A673 (cell line): ENCODE measurements around the gene DDX41. TPM values are rescaled to one million over a fixed set of nuclear protein-coding genes. Genes with fewer than 3 reads are reported as not detected.
A peak's percentile ranks its signal among the peaks of the same experiment; 100 is the strongest.

Source experiments
- BruUV-seq: library from RNA; stranded (reverse); fragments of 400-500 nt; replicated peaks from 2 replicates; lab custom pipeline; 2021; lab: Mats Ljungman, UMichigan
- CTCF ChIA-PET: fragments of 300-600 bp; sonication (Branson Sonifier 250); formaldehyde crosslinking; loops from one replicate; lab custom pipeline; 2022; ENCODE audit warnings: antibody characterized with exemption; lab: Charles Lee
- POLR2A ChIA-PET: fragments of 300-600 bp; sonication (Branson Sonifier 250); formaldehyde crosslinking; loops from one replicate; lab custom pipeline; 2022; ENCODE audit warnings: antibody characterized with exemption; ENCODE audit not compliant: low non-redundant PET; lab: Charles Lee
- DNase-seq: peaks from one replicate; pipeline ENCODE4 v3.0.0-alpha.2; 2015; ENCODE audit warnings: low spot score
- H3K27ac ChIP-seq: fragments of 200-600 bp; sonication (generic); 2 replicates; pipeline ENCODE4 v1.5.1; 2016; ENCODE audit warnings: mixed run types, low read depth, mild to moderate bottlenecking, mixed read lengths, antibody characterized with exemption, low read length; ENCODE audit not compliant: poor library complexity, severe bottlenecking
- H3K27me3 ChIP-seq: fragments of 200-600 bp; sonication (generic); replicated peaks from 2 replicates; pipeline ENCODE4 v1.6.1; 2017; ENCODE audit warnings: mixed run types, low read depth, mild to moderate bottlenecking, mixed read lengths, antibody characterized with exemption, low read length; ENCODE audit not compliant: insufficient read depth, poor library complexity
- H3K36me3 ChIP-seq: fragments of 200-600 bp; sonication (generic); 2 replicates; pipeline ENCODE4 v1.6.1; 2016; ENCODE audit warnings: mixed run types, mild to moderate bottlenecking, mixed read lengths, antibody characterized with exemption, low read length; ENCODE audit not compliant: insufficient read depth, poor library complexity, severe bottlenecking
- H3K4me1 ChIP-seq: fragments of 200-600 bp; sonication (generic); 2 replicates; pipeline ENCODE4 v1.6.1; 2017; ENCODE audit warnings: mixed run types, mild to moderate bottlenecking, mixed read lengths, antibody characterized with exemption, low read length; ENCODE audit not compliant: insufficient read depth, poor library complexity, severe bottlenecking
- H3K4me3 ChIP-seq: fragments of 200-600 bp; sonication (generic); 2 replicates; pipeline ENCODE4 v1.5.1; 2016; ENCODE audit warnings: low read depth, mixed run types, mild to moderate bottlenecking, mixed read lengths, low read length; ENCODE audit not compliant: poor library complexity, severe bottlenecking
- H3K9me3 ChIP-seq: fragments of 200-600 bp; sonication (generic); 2 replicates; pipeline ENCODE4 v1.6.1; 2016; ENCODE audit warnings: mixed run types, low read depth, mild to moderate bottlenecking, mixed read lengths, antibody characterized with exemption, low read length; ENCODE audit not compliant: poor library complexity, severe bottlenecking
- CTCF ChIP-seq: fragments of 300-800, 200-600 bp; sonication (generic); conservative IDR thresholded peaks from 2 replicates; pipeline ENCODE4 v1.5.1; 2017; ENCODE audit warnings: low read depth, mild to moderate bottlenecking, antibody characterized with exemption, low read length, moderate library complexity, mixed read lengths
- EZH2 ChIP-seq: fragments of 200-600 bp; sonication (generic); IDR thresholded peaks from 2 replicates; pipeline ENCODE4 v1.6.1; 2017; ENCODE audit warnings: borderline replicate concordance, low read depth, mild to moderate bottlenecking, mixed read lengths, antibody characterized with exemption, low read length; ENCODE audit not compliant: poor library complexity, severe bottlenecking
- intact Hi-C: fragments of 100-400 bp; cut with micrococcal nuclease; formaldehyde crosslinking; loops from one replicate; pipeline ENCODE4 v1.10.0; 2022; ENCODE audit not compliant: unreplicated experiment
- total RNA-seq: library from RNA; stranded (reverse); gene quantifications from 2 replicates; pipeline ENCODE4 v1.2.3, GENCODE V29; 2021

The DDX41 gene
- total RNA-seq, 1 experiment from 2014 or later, result 82.3 TPM

- TF ChIP-seq CTCF (no peak), EZH2 (no peak)
- intact Hi-C loops, result no loop called here
- Histone ChIP-seq H3K36me3 (peaks cover 33% of the 10 kb centered on the region), H3K4me1 (peaks cover 27% of the 10 kb centered on the region), H3K27ac (peak overlapping the region; percentile 86), H3K27me3 (no peaks in the 10 kb centered on the region), H3K4me3 (peak overlapping the region; percentile 96), H3K9me3 (no peaks in the 10 kb centered on the region)
- POLR2A ChIA-PET, result no interaction called here
- DNase-seq, result no peak
- CTCF ChIA-PET, result interaction anchor here (1.0 kb wide), 1 partner anchor 16 kb away, joined by 3 read pairs; no protein-coding TSS in a partner anchor
- no TSS peak for BruUV-seq
These were observed 45.0 kb downstream of the DDX41 start for GRCh38 chr5:177471610-177472356.

GRCh38 chr5:177470759-177471536 lies 45.8 kb downstream of the DDX41 start:
- no peak for DNase-seq
- Histone ChIP-seq H3K9me3 (no peaks in the 10 kb centered on the region), H3K4me1 (peaks cover 27% of the 10 kb centered on the region), H3K27me3 (no peaks in the 10 kb centered on the region), H3K4me3 (no peak overlapping the region), H3K36me3 (peaks cover 41% of the 10 kb centered on the region), H3K27ac (peak overlapping the region; percentile 86)
- ChIA-PET POLR2A (no interaction called here), CTCF (no interaction called here)
- intact Hi-C loops, result no loop called here
- BruUV-seq, result TSS peak; percentile 15
- no peak for TF ChIP-seq EZH2

GRCh38 chr5:177469750-177470525 lies 46.8 kb downstream of the DDX41 start:
- intact Hi-C loops, result no loop called here
- H3K27me3 ChIP-seq, result no peaks in the 10 kb centered on the region
- POLR2A ChIA-PET, result no interaction called here
- no peak overlapping the region for H3K4me3 ChIP-seq
- TF ChIP-seq EZH2, result no peak
- TF ChIP-seq CTCF, result no peak
- peaks cover 27% of the 10 kb centered on the region for H3K4me1 ChIP-seq
- H3K36me3 ChIP-seq, result peaks cover 51% of the 10 kb centered on the region
- CTCF ChIA-PET, result no interaction called here
- no peak for DNase-seq
- no TSS peak for BruUV-seq
- peak overlapping the region; percentile 42 for H3K27ac ChIP-seq
- no peaks in the 10 kb centered on the region for H3K9me3 ChIP-seq
